Testis (tissue), 3 donors: ENCODE data around the gene PRR11. TPM values are rescaled to one million over a fixed set of nuclear protein-coding genes. Genes with fewer than 3 reads are reported as not detected.
"Not testable (repeated sequence)": the region's sequence is repeated elsewhere in the genome, so short reads cannot be mapped to it uniquely, and the experiment has no call there.

Experiments
- DNase-seq: peaks from one replicate; pipeline ENCODE4 v3.0.0-alpha.2; 2019
- H3K27ac ChIP-seq, 2 donors: fragments of 200-600 bp; sonication (generic); one replicate each; pipeline ENCODE4 v1.5.1; 2019
- H3K27me3 ChIP-seq: fragments of 200-600 bp; sonication (generic); one replicate; pipeline ENCODE4 v1.5.1; 2019
- H3K36me3 ChIP-seq: fragments of 200-600 bp; sonication (generic); one replicate; pipeline ENCODE4 v1.5.1; 2017; ENCODE audit warnings: low read depth; ENCODE audit errors: missing control alignments
- H3K4me1 ChIP-seq: fragments of 200-600 bp; sonication (generic); one replicate; pipeline ENCODE4 v1.5.1; 2019
- H3K4me3 ChIP-seq, 2 donors: fragments of 200-600 bp; sonication (generic); one replicate each; pipeline ENCODE4 v1.5.1; 2017 to 2019
- H3K9me3 ChIP-seq: fragments of 200-600 bp; sonication (generic); one replicate; pipeline ENCODE4 v1.5.1; 2017
- CTCF ChIP-seq, 3 experiments: fragments of 450-650 bp in 2 of 3; fragments of 200-600 bp in 1 of 3; sonication (generic) in 1 of 3; IDR thresholded peaks; one replicate each; pipeline ENCODE4 v1.5.1; 2016 to 2019; ENCODE audit warnings: antibody characterized with exemption in 3 of 3, mild to moderate bottlenecking in 2 of 3, moderate library complexity in 1 of 3
- POLR2A ChIP-seq: fragments of 450-650 bp; IDR thresholded peaks from one replicate; pipeline ENCODE4 v1.6.1; 2017; ENCODE audit warnings: antibody characterized with exemption, mild to moderate bottlenecking, moderate library complexity
- WGBS, 2 donors: methylation state at CpG; one replicate each; pipeline ENCODE4 v1.1.5; 2018; 5-methylcytosine and 5-hydroxymethylcytosine counted together
- intact Hi-C: fragments of 100-400 bp; cut with DNase I; formaldehyde crosslinking; loops from one replicate; pipeline ENCODE4 v1.15.1; 2023; ENCODE audit warnings: low total_unique reads
- polyA plus RNA-seq: library from polyadenylated mRNA; stranded (reverse); fragments of 350-450 nt; fragmentation: Illumina TruSeq; extraction: RNeasy Lipid Tissue Mini Kit (QIAGEN cat#74804); gene quantifications from one replicate; pipeline ENCODE4 v1.2.3, GENCODE V29; 2014; ENCODE audit warnings: low read depth, low replicate concordance; ENCODE audit not compliant: insufficient read depth
- total RNA-seq, 2 donors: library from RNA; depleted of rRNA; stranded (reverse); fragments of >200 nt; gene quantifications; one replicate each; pipeline ENCODE4 v1.2.3, GENCODE V29; 2016

Gene PRR11
- total and polyA plus RNA-seq, 3 donors from 2014 or later, result 3.9 to 6.9 (median 5.3) TPM

GRCh38 chr17:59223813-59224212, 68.3 kb downstream of the PRR11 start:
- no peak for TF ChIP-seq POLR2A
- TF ChIP-seq CTCF (IDR thresholded peaks at IDR 0.05), result no peak
- H3K27me3 ChIP-seq, result no peaks in the 10 kb centered on the region
- no peak overlapping the region for H3K4me3 ChIP-seq
- H3K36me3 ChIP-seq, result no peaks in the 10 kb centered on the region
- no peak overlapping the region for H3K27ac ChIP-seq
- no peaks in the 10 kb centered on the region for H3K4me1 ChIP-seq
- 88 to 92% methylated on average over 7 of the region's 7 CpGs for WGBS, 2 donors
- no peaks in the 10 kb centered on the region for H3K9me3 ChIP-seq
- intact Hi-C loops, result no loop called here
- DNase-seq, result no peak

- WGBS, 2 donors, result 88 to 100% methylated on average over 1 of the region's 1 CpG
- H3K4me1 ChIP-seq, intact Hi-C loops, DNase-seq, H3K27me3 ChIP-seq, H3K27ac ChIP-seq, H3K9me3 ChIP-seq, H3K36me3 ChIP-seq, H3K4me3 ChIP-seq: not testable (repeated sequence)
Observed at GRCh38 chr17:59228588-59228987, 73.0 kb downstream of the PRR11 start.

- Histone ChIP-seq H3K9me3 (no peaks in the 10 kb centered on the region), H3K4me1 (no peaks in the 10 kb centered on the region), H3K27ac (no peak overlapping the region), H3K4me3 (no peak overlapping the region), H3K27me3 (no peaks in the 10 kb centered on the region), H3K36me3 (no peaks in the 10 kb centered on the region)
- DNase-seq, result peak; percentile 27
- WGBS, 2 donors, result 60 to 70% methylated on average over 3 of the region's 3 CpGs
- intact Hi-C loops, result no loop called here
- TF ChIP-seq CTCF (IDR thresholded peaks at IDR 0.05) (no peak), POLR2A (no peak)
Observed at GRCh38 chr17:59230764-59231163, 75.2 kb downstream of the PRR11 start.

- intact Hi-C loops, result no loop called here
- peak overlapping the region; percentile 50 to 54 for H3K27ac ChIP-seq
- H3K27me3 ChIP-seq, result no peaks in the 10 kb centered on the region
- H3K9me3 ChIP-seq, result no peaks in the 10 kb centered on the region
- no peaks in the 10 kb centered on the region for H3K36me3 ChIP-seq
- H3K4me1 ChIP-seq, result no peaks in the 10 kb centered on the region
- TF ChIP-seq POLR2A, result no peak
- TF ChIP-seq CTCF (IDR thresholded peaks at IDR 0.05), result no peak
- H3K4me3 ChIP-seq, result no peak overlapping the region
- DNase-seq, result no peak
Observed at GRCh38 chr17:59234631-59235030, 79.1 kb downstream of the PRR11 start.

GRCh38 chr17:59238906-59239305, 83.4 kb downstream of the PRR11 start:
- intact Hi-C loops, result no loop called here
- TF ChIP-seq POLR2A (no peak), CTCF (IDR thresholded peaks at IDR 0.05) (no peak)
- DNase-seq, result no peak
- H3K4me1 ChIP-seq, result no peaks in the 10 kb centered on the region
- H3K9me3 ChIP-seq, result no peaks in the 10 kb centered on the region
- no peak overlapping the region for H3K4me3 ChIP-seq
- no peaks in the 10 kb centered on the region for H3K27me3 ChIP-seq
- WGBS, 2 donors, result 86 to 87% methylated on average over 2 of the region's 2 CpGs
- no peaks in the 10 kb centered on the region for H3K36me3 ChIP-seq
- H3K27ac ChIP-seq, result no peak overlapping the region
